Esophagus muscularis mucosa (tissue), 4 donors: Measurements from ENCODE around the gene NFAM1.

ENCODE experiments used
- CTCF ChIP-seq, 3 experiments: fragments of 200-600 bp in 2 of 3; fragments of 450-650 bp in 1 of 3; sonication (generic) in 2 of 3; IDR thresholded peaks; one replicate each; pipeline ENCODE4 v1.5.1; 2017 to 2019; ENCODE audit warnings: antibody characterized with exemption in 3 of 3, mild to moderate bottlenecking in 2 of 3, moderate library complexity in 1 of 3
- EP300 ChIP-seq: sonication (generic); formaldehyde crosslinking; IDR thresholded peaks from one replicate; pipeline ENCODE4 v1.6.1; 2017; ENCODE audit warnings: antibody characterized with exemption
- POLR2A ChIP-seq: fragments of 450-650 bp; IDR thresholded peaks from one replicate; pipeline ENCODE4 v1.6.1; 2017; ENCODE audit warnings: antibody characterized with exemption, moderate library complexity, mild to moderate bottlenecking, low read depth
- POLR2AphosphoS5 ChIP-seq, 2 donors: sonication (generic); formaldehyde crosslinking; IDR thresholded peaks; one replicate each; pipeline ENCODE4 v1.6.1; 2017; ENCODE audit warnings: antibody characterized with exemption in 2 of 2

GRCh38 chr22:42410708-42411107, 21.5 kb downstream of the NFAM1 start:
- TF ChIP-seq EP300 (no peak), POLR2A (no peak), CTCF (IDR thresholded peaks at IDR 0.05) (no peak), POLR2AphosphoS5 (IDR thresholded peaks at IDR 0.05) (no peak)
